HepG2 (cell line): ENCODE data around the gene ZBTB44. TPM values are rescaled to one million over a fixed set of nuclear protein-coding genes. Genes with fewer than 3 reads are reported as not detected.

Experiments used
- ATAC-seq: fragments of 200-7000 bp; cut with Tn5 transposase; 3 replicates; pipeline ENCODE4 v1.9.1; 2020; ENCODE audit warnings: mild to moderate bottlenecking, moderate library complexity
- BruUV-seq: library from RNA; stranded (reverse); fragments of 400-500 nt; replicated peaks from 2 replicates; lab custom pipeline; 2021; lab: Mats Ljungman, UMichigan
- CTCF ChIA-PET: fragments of 300-600 bp; formaldehyde crosslinking; extraction: SDS; loops from one replicate; lab custom pipeline; 2021; ENCODE audit warnings: low total read pairs, inconsistent platforms, low intra/inter-chr PET ratio; lab: Yijun Ruan, JAX
- POLR2A ChIA-PET: fragments of 350-600 bp; sonication (Branson Sonifier 250); formaldehyde crosslinking; loops from one replicate; lab custom pipeline; 2020; ENCODE audit warnings: antibody characterized with exemption, inconsistent platforms; lab: Yijun Ruan, JAX
- DNase-seq: peaks from one replicate; pipeline ENCODE4 v3.0.0-alpha.2; 2015; ENCODE audit warnings: low spot score
- FAIRE-seq: peaks from 3 replicates; lab custom pipeline; 2011; peaks lifted over from hg19 to GRCh38; lab: Jason Lieb, UNC
- H2AFZ ChIP-seq: one replicate; pipeline ENCODE4 v1.6.1; 2011; ENCODE audit warnings: low read length, inconsistent platforms
- H3K27ac ChIP-seq: fragments of 300-600 bp; 3 replicates; pipeline ENCODE4 v1.8.0; 2011; ENCODE audit warnings: mixed run types, mild to moderate bottlenecking, mixed read lengths, low read length, inconsistent platforms; ENCODE audit not compliant: insufficient read depth; ENCODE audit errors: extremely low read length
- H3K27me3 ChIP-seq, 2 experiments: fragments of 200-600 bp in 1 of 2; 2 replicates in 1 of 2; 3 replicates in 1 of 2; pipeline versions ENCODE4 v1.6.0 to v1.8.0; 2011; ENCODE audit warnings: low read length in 2 of 2, mild to moderate bottlenecking in 2 of 2, moderate library complexity in 2 of 2, inconsistent platforms in 1 of 2; ENCODE audit not compliant: insufficient read depth in 2 of 2, control insufficient read depth in 1 of 2
- H3K36me3 ChIP-seq, 2 experiments: fragments of 200-600 bp in 1 of 2; replicated peaks in 1 of 2; 2 replicates in 1 of 2; 3 replicates in 1 of 2; pipeline versions ENCODE4 v1.5.1 to v1.8.0; 2011; ENCODE audit warnings: low read length in 2 of 2, inconsistent platforms in 1 of 2; ENCODE audit not compliant: insufficient read depth in 2 of 2, control insufficient read depth in 1 of 2
- H3K4me1 ChIP-seq: 2 replicates; pipeline ENCODE4 v1.5.1; 2012; ENCODE audit warnings: low read length, inconsistent platforms; ENCODE audit not compliant: insufficient read depth
- H3K4me2 ChIP-seq: 2 replicates; pipeline ENCODE4 v1.6.0; 2011; ENCODE audit warnings: low read depth, low read length, inconsistent platforms
- H3K4me3 ChIP-seq, 3 experiments: fragments of 200-600 bp in 1 of 3; sonication (generic), shearing (Covaris generic) in 1 of 3; replicated peaks in 1 of 3; 2 replicates each; pipeline ENCODE4 v1.5.1; 2011 to 2016; ENCODE audit warnings: low read length in 3 of 3, inconsistent platforms in 2 of 3, low read depth in 2 of 3, mild to moderate bottlenecking in 2 of 3, control low read depth in 1 of 3, mixed read lengths in 1 of 3; ENCODE audit not compliant: insufficient read depth in 1 of 3
- H3K79me2 ChIP-seq: one replicate; pipeline ENCODE4 v1.6.1; 2011; ENCODE audit warnings: low read length, inconsistent platforms; ENCODE audit not compliant: insufficient read depth
- H3K9ac ChIP-seq: 2 replicates; pipeline ENCODE4 v1.6.0; 2011; ENCODE audit warnings: mild to moderate bottlenecking, low read depth, low read length, inconsistent platforms; ENCODE audit not compliant: insufficient read depth
- H3K9me3 ChIP-seq: 2 replicates; pipeline ENCODE4 v1.5.1; 2012; ENCODE audit warnings: mild to moderate bottlenecking, low read length
- H4K20me1 ChIP-seq: 2 replicates; pipeline ENCODE4 v1.6.0; 2011; ENCODE audit warnings: inconsistent platforms, mild to moderate bottlenecking, low read length, moderate library complexity; ENCODE audit not compliant: insufficient read depth
- JDP2 ChIP-seq: sonication (generic); formaldehyde crosslinking; IDR thresholded peaks from 2 replicates; pipeline ENCODE4 v1.8.1; 2022; ENCODE audit warnings: missing genetic modification reagents, borderline replicate concordance
- KDM1A ChIP-seq: IDR thresholded peaks from 2 replicates; pipeline ENCODE4 v1.6.1; 2016; ENCODE audit warnings: missing compliant biosample characterization
- NFATC3 ChIP-seq: sonication (generic); formaldehyde crosslinking; IDR thresholded peaks from 2 replicates; pipeline ENCODE4 v1.5.1; 2020; ENCODE audit warnings: mild to moderate bottlenecking, missing genetic modification reagents
- PBX3 ChIP-seq: sonication (generic); formaldehyde crosslinking; IDR thresholded peaks from 2 replicates; pipeline ENCODE4 v1.8.1; 2023; ENCODE audit warnings: missing genetic modification reagents, inconsistent platforms, borderline replicate concordance
- ZNF720 ChIP-seq: sonication (generic); formaldehyde crosslinking; IDR thresholded peaks from 2 replicates; pipeline ENCODE4 v1.4.0; 2020; ENCODE audit warnings: missing genetic modification reagents
- WGBS: methylation state at CpG from one replicate; pipeline ENCODE4 v1.1.6; 2017; ENCODE audit warnings: low lambda C conversion rate; 5-methylcytosine and 5-hydroxymethylcytosine counted together
- in situ Hi-C: cut with HindIII; loops from 2 replicates; pipeline ENCODE4 v1.10.0; 2017; ENCODE audit warnings: low pct_unique_long_range_greater_than_20kb; ENCODE audit not compliant: extremely low pct_ligation_motif_present
- intact Hi-C: fragments of 100-400 bp; cut with micrococcal nuclease; formaldehyde crosslinking; loops from one replicate; pipeline ENCODE4 v1.10.0; 2022; ENCODE audit not compliant: unreplicated experiment
- polyA plus RNA-seq, 8 experiments: library from polyadenylated mRNA; depleted of rRNA in 3 of 8; stranded (reverse) in 7 of 8; unstranded in 1 of 8; fragments of >200 nt; fragmentation: Illumina TruSeq in 4 of 8; extraction: Trizol in 4 of 8; gene quantifications; 2 replicates each; pipeline versions ENCODE4 v1.2.1 to v1.2.3, GENCODE V29; 2011 to 2016; ENCODE audit warnings: low read depth in 4 of 8, missing spikeins in 1 of 8, mixed read lengths in 1 of 8; ENCODE audit not compliant: insufficient read depth in 1 of 8
- total RNA-seq, 5 experiments: library from RNA; depleted of rRNA; stranded (reverse); fragments of >200 nt; fragmentation: Illumina TruSeq; extraction: Trizol; gene quantifications; 2 replicates each; pipeline ENCODE4 v1.2.3, GENCODE V29; 2016; ENCODE audit warnings: low read depth in 1 of 5

ZBTB44 gene
- total and polyA plus RNA-seq, 2 of the 13 experiments (the other 11 are each of a cell fraction or from before 2014, with no cell fraction given), result 22.8 to 23.6 TPM

GRCh38 chr11:130215531-130216220 is 99.0 kb downstream of the ZBTB44 start:
- in situ Hi-C loops, result loop anchor here (10.0 to 25.0 kb wide), 3 partner anchors 149 to 672 kb away; no protein-coding TSS in a partner anchor
- Histone ChIP-seq H3K9me3 (no peaks in the 10 kb centered on the region), H3K27me3 (peaks cover 0 to 25% of the 10 kb centered on the region in 2 experiments; a peak in 4 of 5 replicates), H3K79me2 (no peaks in the 10 kb centered on the region), H3K36me3 (no peaks in the 10 kb centered on the region), H3K9ac (no peak overlapping the region), H3K4me1 (peaks cover 30% of the 10 kb centered on the region), H3K27ac (no peak overlapping the region), H3K4me3 (no peak overlapping the region), H4K20me1 (no peaks in the 10 kb centered on the region), H3K4me2 (no peak overlapping the region), H2AFZ (no peak overlapping the region)
- ATAC-seq (no peak), DNase-seq (no peak), FAIRE-seq (no peak)
- CTCF ChIA-PET, result no interaction called here
- TF ChIP-seq KDM1A (CRISPR knock-in tag) (no peak), JDP2 (no peak)
- 62% methylated on average over 12 of the region's 13 CpGs for WGBS
- POLR2A ChIA-PET, result no interaction called here
- no TSS peak for BruUV-seq
- intact Hi-C loops, result no loop called here

GRCh38 chr11:130214861-130215530 is 99.7 kb downstream of the ZBTB44 start:
- POLR2A ChIA-PET, result no interaction called here
- no peak overlapping the region for H2AFZ ChIP-seq
- no peak overlapping the region for H3K4me3 ChIP-seq
- no peaks in the 10 kb centered on the region for H3K36me3 ChIP-seq
- H3K4me2 ChIP-seq, result no peak overlapping the region
- in situ Hi-C loops, result loop anchor here (5.0 to 25.0 kb wide), 4 partner anchors 150 to 672 kb away; no protein-coding TSS in a partner anchor
- H3K9me3 ChIP-seq, result no peaks in the 10 kb centered on the region
- no peak for ATAC-seq
- no peaks in the 10 kb centered on the region for H4K20me1 ChIP-seq
- peaks cover 23% of the 10 kb centered on the region for H3K4me1 ChIP-seq
- DNase-seq, result no peak
- no peak for FAIRE-seq
- TF ChIP-seq NFATC3 (CRISPR knock-in tag) (no peak), PBX3 (CRISPR knock-in tag) (no peak), ZNF720 (CRISPR knock-in tag) (no peak)
- CTCF ChIA-PET, result no interaction called here
- H3K9ac ChIP-seq, result no peak overlapping the region
- peaks cover 0 to 25% of the 10 kb centered on the region in 2 experiments; a peak in 4 of 5 replicates for H3K27me3 ChIP-seq
- no peak overlapping the region for H3K27ac ChIP-seq
- intact Hi-C loops, result loop anchor here (5.0 kb wide), 1 partner anchor 177 kb away; no protein-coding TSS in a partner anchor
- BruUV-seq, result no TSS peak
- no peaks in the 10 kb centered on the region for H3K79me2 ChIP-seq
- 59% methylated on average over 6 of the region's 6 CpGs for WGBS
